Stimulated activated CD8-positive, alpha-beta memory T cell treated with anti-CD3 and anti-CD28 coated beads, Interleukin-12 subunit alpha, Interleukin-12 subunit beta, amount 100 ng/mL, for 24 hours (primary cell): ENCODE results near the gene HTR7.

ENCODE experiments used
- DNase-seq: peaks from one replicate; pipeline ENCODE4 v3.0.0-alpha.2; 2020; ENCODE audit errors: extremely low read depth

The HTR7 gene

DNA sequence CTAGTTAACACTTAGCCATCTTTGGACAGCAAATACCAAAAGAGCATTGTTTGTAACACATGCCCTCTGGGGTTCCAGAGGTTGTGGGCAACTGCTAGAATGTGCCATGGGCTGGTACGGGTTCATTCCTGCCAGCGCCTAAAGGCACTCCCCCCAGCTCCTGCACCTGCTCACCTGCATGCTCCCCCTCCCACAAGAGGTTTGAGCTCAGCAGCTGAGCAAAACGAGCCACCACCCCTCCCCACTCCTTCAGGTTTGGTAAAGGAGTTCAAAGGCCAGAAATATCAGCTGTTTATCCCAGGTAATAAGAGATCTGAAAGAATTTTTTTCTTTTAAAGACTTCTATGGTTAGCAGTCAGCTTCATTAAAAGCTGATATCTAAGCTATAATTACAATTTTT lies 53.5 kb downstream of the HTR7 start:
- DNase-seq, result no peak

DNA sequence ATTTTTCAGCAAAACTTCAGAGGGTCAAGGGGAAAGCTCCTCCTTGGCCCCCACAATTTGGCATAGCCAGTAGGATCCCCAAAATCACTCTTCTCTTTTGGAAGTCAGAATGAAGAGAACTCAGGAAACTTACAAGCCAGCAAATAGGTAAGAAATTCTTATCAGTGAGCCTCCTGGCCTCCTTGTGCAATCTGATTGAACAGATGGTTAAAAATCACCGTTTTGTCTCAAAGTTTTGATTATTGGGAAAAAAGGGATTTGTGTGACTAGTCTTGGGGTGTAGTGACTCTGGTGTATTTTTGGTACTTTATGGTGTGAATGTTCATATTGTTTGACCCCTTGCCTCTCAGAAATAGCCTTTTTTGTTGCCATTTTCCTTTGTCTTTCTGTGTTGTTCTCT lies 56.2 kb downstream of the HTR7 start:
- no peak for DNase-seq

DNA sequence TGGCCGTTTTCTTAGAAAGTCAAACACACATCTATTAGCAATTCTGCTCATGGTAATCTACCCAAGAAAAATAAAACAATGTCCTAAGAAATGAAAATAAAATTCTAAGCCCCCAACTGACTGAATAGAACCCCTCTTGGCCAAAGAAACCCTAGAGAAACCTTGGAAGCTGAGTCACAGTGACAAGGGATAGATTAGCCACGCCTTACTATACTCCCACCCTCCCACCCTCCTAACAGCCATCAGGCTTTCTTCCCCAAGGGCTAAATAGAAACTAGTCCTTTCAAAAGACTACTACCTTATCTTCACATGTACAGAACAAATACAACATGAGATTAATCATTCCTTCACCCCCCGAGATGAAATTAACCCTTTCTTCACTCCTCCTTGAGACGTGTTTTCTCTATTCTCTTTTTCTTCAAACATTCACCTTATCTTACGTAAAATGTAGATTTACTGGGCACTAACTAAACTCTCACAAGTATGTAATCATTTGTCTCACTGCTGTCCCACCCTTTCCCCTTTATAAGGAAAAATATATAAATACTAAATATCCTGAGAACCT lies 57.5 kb downstream of the HTR7 start:
- no peak for DNase-seq

DNA sequence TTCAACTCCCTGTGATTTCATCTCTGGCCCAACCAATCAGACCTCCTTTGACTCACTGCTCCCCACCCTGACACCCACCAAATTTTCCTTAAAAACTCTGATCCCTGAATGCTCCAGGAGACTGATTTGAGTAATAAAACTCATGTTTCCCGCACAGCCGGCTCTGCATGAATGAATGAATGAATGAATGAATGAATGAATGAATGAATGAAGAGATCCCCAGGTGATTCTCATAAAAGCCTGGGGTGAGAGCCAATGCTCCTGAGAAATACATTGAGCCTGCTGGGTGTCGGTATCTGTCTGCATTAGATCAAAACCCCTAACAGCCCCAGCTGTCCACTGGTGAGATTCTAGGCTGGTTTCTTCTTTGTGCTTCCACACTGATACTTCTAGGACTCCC lies 58.7 kb downstream of the HTR7 start:
- DNase-seq, result no peak

DNA sequence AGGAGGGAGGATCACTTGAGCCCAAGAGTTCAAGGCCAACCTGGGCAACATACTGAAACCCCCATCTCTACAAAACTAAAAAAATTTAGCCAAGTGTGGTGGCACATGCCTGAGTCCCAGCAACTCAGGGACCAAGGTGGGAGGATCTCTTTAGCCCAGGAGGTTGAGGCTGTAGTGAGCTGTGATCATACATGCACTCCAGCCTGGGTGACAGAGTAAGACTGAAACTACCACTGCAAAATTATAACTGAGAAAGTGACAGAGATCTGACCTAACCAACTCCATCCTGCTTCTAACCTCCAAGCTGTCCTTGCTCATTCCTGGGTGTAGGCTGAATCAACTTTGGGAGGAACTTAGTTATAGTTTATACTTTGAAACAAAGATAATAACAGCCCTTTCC lies 59.4 kb downstream of the HTR7 start:
- no peak for DNase-seq

DNA sequence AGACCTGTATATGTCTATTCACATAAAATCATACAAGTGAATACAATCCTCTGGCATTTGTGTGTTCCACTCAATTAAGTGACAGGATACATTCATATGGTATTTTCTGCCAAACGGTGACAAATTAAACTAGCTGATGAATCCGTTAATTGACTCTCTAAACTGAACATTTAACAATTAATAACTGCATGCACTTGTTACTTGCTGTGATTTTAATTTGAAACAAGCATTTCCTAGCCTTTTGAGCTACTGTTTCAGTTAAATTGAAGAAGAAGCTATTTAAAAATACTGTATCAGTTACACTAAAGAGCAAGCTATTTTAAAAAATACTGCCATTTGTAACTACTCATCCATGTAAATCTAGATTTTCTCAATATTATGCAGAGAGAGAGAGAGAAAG lies 67.4 kb downstream of the HTR7 start:
- no peak for DNase-seq

DNA sequence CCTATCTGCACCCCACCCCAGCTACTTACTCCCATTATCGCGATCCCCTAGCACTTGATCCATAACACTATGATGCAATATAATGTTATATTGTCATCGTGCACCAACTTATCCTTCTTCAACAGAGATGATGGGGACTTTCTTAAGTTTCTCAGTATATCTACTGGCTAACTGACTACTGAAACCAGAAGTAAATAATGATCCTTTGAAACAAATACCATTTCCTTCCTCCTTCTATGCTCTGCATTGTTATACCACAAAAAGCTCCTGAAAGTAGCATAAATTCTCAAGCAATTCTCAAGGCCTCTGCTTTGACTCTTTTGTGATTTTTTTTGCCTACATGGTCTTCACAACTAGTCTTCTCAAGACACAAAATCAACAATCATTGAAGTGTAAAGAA lies 68.9 kb downstream of the HTR7 start:
- no peak for DNase-seq

DNA sequence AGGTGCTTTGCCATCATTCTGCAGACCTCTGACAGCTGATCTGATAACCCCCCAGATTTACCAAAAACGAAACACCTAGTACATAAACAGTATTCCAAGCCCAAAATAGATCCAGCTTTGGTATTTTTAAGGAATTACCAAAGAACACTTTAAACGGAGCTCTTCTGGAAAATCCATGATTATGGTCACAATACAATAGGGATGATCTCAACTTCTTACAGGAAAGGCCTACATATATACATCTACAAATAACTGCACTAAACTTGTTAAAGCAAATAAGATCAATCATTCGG lies 69.7 kb downstream of the HTR7 start:
- no peak for DNase-seq

DNA sequence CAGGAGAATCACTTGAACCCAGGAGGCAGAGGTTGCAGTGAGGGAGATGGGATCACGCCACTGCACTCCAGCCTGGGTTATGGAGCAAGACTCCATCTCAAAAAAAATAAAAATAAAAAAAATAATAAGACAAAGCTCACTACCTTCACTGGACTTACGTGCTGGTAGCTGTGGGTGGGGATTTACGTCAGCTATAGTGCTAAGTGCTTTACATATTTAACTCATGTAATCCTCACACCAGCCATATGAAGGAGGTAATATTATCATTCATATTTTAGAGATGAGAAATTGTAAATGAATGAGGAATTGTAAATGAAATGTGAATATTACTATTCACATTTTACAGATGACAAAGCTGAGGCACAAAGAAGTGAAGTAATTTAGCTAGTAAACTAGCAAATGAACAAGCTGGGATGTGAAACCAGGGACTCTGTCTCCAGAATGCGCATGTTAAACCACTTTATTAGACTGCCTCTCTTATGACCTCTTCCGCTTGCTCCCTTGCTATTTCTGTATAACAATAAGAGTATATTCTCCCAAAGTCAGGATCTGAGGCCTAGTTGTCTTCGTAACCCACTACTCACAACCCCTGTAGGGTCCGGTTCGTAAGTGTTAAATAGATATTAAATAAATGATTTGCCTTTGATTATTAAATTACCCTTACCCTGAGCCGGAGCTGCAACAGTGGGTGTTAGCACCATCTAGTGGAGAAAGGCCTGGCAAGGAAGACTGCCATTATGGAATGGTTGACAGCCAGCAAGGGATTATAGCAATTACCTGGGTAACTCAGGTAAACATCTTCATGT lies 70.2 kb downstream of the HTR7 start:
- no peak for DNase-seq

DNA sequence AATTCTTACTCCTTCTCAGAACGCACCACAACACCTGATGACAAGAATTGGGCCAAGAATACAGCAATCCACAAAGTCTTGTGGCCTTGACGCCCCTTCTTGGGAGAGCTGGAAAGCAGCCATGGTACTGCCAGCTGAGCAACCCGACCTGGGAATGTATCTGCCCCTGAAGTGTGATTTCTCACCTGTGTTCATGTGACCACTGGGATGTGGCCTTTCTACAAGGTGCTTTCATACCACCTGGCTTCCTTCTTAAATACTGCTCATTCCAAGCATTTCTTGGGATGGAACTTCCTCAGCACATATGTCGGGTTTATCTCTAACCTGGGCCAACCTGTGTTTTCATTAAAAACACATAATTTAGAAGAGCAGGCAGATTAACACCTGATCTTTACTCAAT lies 72.1 kb downstream of the HTR7 start:
- DNase-seq, result no peak

DNA sequence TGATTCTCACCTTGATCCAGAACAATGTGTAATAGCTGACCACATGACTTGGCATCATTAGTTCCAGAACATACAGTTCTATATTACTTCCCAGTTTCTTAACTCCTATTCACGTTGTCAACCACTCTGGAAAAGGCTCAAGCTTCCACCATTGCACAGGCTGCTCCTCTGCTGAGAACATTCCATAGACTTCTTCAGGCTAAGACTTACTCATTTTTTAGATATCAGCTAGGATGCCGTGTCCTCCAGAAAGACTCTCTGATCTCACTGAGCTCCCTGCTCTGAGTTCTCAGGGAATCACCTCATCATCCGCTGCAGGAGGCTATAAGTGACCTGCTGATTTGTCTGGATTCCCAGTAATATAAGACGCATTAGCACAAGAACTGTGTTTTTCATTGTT lies 73.1 kb downstream of the HTR7 start:
- DNase-seq, result no peak

DNA sequence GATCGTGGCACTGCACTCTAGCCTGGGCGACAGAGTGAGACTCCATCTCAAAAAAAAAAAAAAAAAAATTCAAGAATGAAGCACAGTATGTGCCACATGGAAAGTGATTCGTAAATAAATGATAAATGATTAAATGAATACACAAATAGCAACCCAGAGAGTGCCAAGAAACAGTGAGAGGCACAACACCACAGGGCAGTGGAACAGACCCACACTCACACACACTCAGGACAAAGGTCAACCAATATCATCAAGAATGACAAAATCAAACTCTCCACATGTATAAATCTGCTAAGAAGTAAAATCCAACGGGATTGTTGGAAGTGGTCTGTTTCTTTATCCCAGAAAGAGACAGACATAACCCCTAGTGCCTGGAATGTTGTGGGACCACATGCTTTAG lies 77.4 kb downstream of the HTR7 start:
- DNase-seq, result no peak

DNA sequence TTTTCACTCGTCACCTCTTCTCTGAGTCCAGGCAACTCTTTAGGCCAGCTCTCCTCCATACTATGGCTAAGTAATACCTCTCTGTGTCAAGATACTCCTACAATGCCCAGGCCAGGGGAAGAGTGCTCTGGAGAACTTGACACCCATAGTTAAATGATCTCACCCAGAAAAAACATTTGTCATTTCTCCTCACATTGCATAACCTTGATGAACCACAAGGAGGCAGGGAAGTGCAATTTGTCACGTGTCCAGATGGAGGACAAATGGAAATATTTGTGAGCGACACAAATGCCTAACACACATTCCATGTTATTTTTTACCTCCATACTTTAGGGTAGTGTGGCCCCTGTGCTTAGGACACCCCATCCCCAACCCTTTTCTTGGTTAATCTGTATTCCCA lies 78.3 kb downstream of the HTR7 start:
- no peak for DNase-seq

DNA sequence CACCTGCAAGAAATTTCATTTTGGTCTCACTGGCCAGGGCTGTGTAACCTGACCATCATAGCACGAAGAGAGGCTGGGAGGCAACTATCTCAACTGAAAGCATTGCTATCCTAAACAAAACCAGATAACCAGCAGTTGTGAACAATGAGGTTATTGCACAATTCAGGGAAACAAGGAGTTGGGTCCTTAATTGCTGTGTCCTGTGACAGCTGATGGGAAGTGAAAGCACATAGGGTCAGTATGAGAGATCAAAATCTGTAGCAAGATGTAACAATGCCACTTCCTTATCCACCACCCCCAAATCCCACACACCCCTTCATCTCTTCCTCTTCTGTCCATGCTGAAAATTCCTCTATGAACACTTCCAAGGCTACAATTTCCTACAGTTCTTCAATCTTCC lies 80.2 kb downstream of the HTR7 start:
- DNase-seq, result no peak

DNA sequence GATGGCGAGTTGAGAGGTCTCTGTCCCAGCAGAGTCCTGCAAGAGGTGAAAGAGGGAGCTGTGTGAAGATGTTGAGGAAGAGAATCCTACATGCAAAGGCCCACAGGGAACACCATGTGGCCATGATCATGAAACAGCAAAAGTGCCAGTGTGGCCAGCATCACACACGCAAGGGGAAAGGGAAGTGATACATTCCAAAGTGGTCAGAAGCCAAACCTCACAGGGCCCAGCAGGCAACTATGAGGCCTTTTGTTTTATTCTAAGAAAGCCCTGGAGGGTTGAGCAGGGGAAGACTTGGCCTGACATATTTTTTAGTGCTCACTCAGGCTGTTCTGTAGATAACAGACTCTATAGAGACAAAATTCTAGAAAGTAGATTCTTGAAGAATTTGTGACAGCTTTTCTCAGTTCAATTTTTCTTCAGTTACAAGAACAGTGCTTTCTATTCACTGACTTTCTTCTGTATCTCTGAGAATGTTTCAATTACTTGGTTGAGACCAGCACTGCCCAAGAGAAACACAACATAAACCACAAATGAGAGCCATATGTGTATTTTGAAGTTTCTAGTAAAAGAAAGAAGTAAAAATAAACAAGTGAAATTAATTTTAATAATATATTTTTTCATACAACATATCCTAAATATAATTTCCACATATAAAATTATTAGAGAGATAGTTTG lies 82.3 kb downstream of the HTR7 start:
- DNase-seq, result no peak

DNA sequence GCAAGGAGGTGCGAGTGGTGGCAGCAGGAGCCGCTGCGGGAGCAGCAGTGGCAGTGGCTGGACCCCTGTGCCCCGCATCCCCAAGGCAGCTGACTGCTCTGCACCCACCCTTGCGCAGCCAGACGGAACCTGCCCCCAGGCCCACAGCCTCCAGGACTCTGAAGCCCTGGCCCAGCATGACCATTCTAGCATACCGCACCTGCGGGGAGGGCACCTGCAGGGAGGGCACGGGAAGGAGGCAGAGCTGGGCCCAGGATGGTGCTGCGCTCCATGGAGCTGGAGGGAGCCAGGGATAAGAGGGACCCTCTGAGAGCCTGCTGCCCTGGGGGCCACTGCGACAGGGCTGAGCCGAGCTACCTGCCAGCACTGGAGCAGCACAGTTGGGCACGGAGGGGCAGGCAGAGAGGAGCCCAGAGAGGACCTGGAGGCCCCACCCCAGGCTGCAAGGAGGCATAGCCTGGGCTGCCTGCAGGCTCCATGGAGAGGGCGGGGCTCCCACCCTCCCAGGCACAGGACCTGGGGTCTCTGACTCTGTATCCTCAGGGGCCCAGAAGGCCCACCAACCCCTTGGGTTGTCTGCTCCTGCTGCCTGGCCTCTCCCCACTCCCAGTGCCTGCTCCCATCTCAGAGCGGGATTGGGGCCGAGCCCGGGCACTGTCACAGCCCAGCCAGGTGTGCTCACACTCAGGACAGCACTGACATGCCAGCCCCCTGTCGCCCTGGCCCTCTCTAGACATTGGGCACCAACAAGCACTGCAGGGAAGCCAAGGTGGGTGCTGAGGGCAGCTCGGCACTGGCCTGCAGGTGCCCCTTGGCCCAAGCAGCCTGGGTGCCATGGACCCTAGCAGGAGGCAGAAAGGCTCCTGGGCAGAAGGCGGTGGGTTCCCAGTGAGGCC lies 87.6 kb downstream of the HTR7 start:
- DNase-seq, result no peak

DNA sequence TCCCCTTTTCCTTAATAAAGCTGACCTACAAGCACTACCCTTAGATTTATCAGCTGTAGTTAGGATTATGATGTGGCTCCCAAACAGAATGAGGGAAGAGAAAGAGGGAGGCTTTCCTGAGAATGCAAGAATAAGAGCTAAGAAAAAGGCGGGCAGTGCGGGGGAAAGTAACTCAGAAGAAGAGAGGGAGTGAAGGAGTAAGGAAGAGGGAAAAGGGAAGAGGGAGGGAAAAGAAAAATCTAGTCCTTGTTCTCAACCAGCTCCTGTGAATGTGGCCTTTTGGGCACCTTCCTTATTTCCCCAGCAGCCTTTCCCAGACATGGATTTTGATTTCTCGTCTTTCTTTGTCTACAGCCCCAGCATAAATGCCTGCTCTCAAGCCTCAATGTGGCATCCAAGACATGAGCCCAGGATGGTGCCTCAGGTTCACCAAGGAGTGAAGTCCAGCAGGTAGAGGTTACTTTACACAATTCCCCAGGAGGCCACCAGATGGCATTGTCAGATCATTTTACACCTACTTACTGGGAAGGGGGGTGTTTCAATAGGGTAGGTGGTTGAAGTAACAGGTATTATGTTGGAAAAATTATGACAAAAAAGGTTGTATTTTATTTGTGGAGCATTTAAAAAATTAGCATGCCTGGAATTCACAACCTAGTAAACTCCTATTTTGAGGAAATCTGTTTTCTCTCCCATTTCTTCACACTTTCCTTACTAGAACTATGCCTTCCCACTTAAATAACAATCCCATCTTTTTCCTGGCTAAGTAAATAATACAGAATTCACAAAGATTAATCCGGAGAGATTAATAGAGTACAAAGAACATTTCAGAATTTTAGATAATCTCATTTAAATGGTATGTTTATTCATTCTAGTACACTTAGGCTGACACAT lies 106.5 kb downstream of the HTR7 start:
- DNase-seq, result peak; percentile 5

DNA sequence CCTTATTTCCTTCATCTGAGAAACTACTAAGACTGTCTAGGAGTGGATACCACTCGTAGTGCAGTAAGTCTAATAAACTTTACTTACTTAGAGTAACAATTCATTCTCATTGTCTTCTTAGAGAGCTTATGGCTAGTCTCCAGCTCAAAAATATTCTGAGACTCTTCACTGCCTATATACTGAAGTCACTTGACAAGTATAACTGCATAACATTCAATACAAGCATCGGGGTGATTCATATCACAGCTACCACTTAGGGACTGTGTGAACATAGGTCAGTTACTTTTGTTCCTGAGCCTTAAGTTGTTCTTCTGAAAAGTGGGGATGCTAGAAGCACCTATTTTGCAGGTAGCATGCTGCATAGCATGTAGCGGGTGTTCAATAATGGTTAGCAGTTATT lies 111.0 kb downstream of the HTR7 start:
- DNase-seq, result no peak

DNA sequence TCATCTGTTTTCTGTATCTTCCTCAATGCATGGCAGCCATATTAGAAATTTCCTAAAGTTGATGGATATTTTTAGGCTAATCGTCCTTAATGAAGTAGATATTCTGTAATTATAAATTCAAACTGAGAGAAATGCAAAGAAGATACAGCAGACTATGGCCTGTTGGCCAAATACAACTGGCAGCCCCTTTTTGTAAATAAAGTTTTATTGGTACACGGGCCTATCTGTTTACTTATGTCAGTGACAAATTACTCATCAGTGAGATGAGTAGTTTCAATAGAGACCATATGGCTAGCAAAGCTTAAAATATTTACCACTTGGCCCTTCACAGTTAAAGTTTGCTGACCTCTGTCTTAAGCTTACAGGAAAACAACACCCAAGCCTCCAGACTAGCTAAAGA lies 112.3 kb downstream of the HTR7 start:
- no peak for DNase-seq

DNA sequence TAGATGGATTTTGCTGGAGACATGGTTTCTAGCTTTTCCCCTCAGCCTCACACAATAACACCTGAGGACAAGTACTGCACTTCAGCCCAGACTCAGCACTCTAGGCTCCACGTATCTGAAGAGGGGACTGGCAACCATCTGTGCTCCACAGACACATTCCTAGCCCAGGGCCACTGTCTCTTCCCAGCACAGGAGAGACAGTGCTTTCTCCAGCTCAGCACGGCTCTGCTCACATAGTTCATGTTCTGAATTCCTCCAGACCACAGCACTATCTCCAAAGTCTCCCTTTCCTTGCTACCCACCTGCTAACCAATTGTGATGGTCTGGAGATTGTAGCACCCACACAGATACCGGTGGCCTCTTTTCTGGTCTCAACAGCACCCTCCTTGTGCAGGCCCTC lies 114.5 kb downstream of the HTR7 start:
- no peak for DNase-seq

DNA sequence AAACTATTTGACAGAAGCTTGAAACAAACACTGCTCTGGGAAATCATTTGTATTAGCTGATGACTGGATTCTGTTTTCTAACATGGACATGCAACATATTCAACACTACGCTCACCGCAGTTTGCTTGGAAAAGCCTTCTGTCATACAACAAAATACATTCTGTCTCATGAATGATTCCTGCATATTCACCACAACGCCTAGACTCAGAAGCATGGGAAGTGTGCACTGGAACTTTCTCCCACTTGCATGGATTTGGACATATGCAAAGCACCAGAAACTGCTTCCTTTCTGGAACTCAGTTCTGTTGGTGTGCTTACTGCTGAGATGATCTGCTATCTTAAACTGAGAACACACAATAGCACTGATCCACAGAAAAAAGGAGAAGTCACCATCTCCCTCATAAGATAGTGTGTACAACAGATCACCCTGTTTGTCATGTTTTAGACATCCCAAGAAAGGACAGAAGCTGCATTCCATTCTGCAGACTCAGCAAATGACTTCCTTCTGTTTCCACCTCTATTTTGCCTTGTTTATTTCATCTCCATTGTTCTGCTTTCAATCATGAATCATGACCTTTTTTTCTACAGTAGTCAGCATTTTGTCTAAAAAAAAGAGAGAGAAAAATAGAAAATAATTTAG lies 115.8 kb downstream of the HTR7 start:
- no peak for DNase-seq
